Karpas-422 (cell line): ENCODE results near the gene FLT3. TPM values are rescaled to one million over a fixed set of nuclear protein-coding genes. Genes with fewer than 3 reads are reported as not detected.
A peak's percentile ranks its signal among the peaks of the same experiment; 100 is the strongest.

Source experiments
- DNase-seq: peaks from one replicate; pipeline ENCODE4 v3.0.0-alpha.2; 2015
- H2AFZ ChIP-seq: fragments of 200-600 bp; sonication (generic); 2 replicates; pipeline ENCODE4 v1.6.1; 2014; ENCODE audit warnings: antibody characterized with exemption, low read length, mixed read lengths
- H3K27ac ChIP-seq: fragments of 200-600 bp; sonication (generic); 2 replicates; pipeline ENCODE4 v1.5.1; 2014; ENCODE audit warnings: mild to moderate bottlenecking, low read length, moderate library complexity
- H3K27me3 ChIP-seq: fragments of 200-600 bp; sonication (generic); 2 replicates; pipeline ENCODE4 v1.6.1; 2014; ENCODE audit warnings: low read length, mixed read lengths
- H3K36me3 ChIP-seq: fragments of 200-600 bp; sonication (generic); 2 replicates; pipeline ENCODE4 v1.6.1; 2014; ENCODE audit warnings: low read length, mixed read lengths; ENCODE audit not compliant: insufficient read depth
- H3K4me1 ChIP-seq: fragments of 200-600 bp; sonication (generic); 2 replicates; pipeline ENCODE4 v1.6.1; 2014; ENCODE audit warnings: mild to moderate bottlenecking, low read length, mixed read lengths
- H3K4me2 ChIP-seq: fragments of 200-600 bp; sonication (generic); 2 replicates; pipeline ENCODE4 v1.6.1; 2014; ENCODE audit warnings: low read length, low read depth, mild to moderate bottlenecking; ENCODE audit not compliant: poor library complexity, severe bottlenecking
- H3K4me3 ChIP-seq: fragments of 200-600 bp; sonication (generic); 2 replicates; pipeline ENCODE4 v1.5.1; 2014; ENCODE audit warnings: mild to moderate bottlenecking, antibody characterized with exemption, low read length, mixed read lengths
- H3K79me2 ChIP-seq: fragments of 200-600 bp; sonication (generic); 2 replicates; pipeline ENCODE4 v1.6.1; 2014; ENCODE audit warnings: mild to moderate bottlenecking, low read length, mixed read lengths
- H3K9ac ChIP-seq: fragments of 200-600 bp; sonication (generic); 2 replicates; pipeline ENCODE4 v1.6.0; 2014; ENCODE audit warnings: low read length
- H3K9me2 ChIP-seq: fragments of 200-600 bp; sonication (generic), shearing (Covaris generic); replicated peaks from 2 replicates; pipeline ENCODE4 v1.6.0; 2014; ENCODE audit warnings: mild to moderate bottlenecking, low read length, moderate library complexity; ENCODE audit not compliant: insufficient read depth
- H3K9me3 ChIP-seq: fragments of 300-700, 200-600 bp; sonication (generic); 2 replicates; pipeline ENCODE4 v1.6.1; 2014; ENCODE audit warnings: low read length, mixed read lengths
- H4K20me1 ChIP-seq: fragments of 200-600 bp; sonication (generic); 2 replicates; pipeline ENCODE4 v1.6.1; 2014; ENCODE audit warnings: mild to moderate bottlenecking, antibody characterized with exemption, low read length, low read depth; ENCODE audit not compliant: insufficient read depth
- total RNA-seq: library from RNA; depleted of rRNA; stranded (reverse); fragments of >200 nt; shearing (Covaris generic); gene quantifications from 2 replicates; pipeline ENCODE4 v1.2.3, GENCODE V29; 2014; ENCODE audit warnings: low replicate concordance

FLT3 gene
- total RNA-seq, 1 experiment from 2014 or later = not detected

DNA sequence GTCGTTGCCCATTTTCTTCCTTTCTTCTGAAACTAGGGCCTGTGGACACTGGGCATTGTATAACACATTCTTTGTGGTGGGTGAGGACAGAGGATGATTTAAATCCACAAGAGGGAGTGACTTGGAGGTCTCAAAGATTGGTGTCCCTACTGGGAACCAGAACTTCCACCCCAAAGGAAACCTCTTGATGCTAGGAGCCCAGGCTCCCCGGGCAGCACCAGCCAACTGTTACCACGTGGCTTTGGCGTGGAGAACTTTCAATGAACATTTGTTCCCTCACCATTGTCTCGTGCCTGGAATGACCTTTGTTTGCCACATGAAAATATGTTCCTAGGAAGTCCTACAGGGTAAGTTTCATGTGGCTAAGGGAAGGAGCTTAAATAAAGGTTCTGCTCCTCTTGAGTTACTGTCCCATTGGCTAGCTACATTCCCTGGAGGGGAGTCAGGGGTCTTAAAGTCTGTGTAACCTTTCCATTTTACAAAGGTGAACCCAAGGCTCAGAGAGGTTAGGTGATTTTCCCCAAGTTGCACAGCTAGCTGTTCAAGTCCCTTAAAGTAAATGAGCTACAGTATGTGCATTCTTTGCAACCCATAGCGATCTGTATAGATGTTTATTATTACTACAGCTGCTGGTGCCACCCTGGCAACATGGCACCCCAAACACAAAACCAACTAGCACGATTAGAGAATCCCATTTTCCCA lies 126.3 kb downstream of the FLT3 start:
- Histone ChIP-seq H3K4me2 (no peak overlapping the region), H2AFZ (no peak overlapping the region), H3K36me3 (no peaks in the 10 kb centered on the region), H3K4me1 (no peaks in the 10 kb centered on the region), H3K9me3 (no peaks in the 10 kb centered on the region), H3K79me2 (no peaks in the 10 kb centered on the region), H3K27ac (no peak overlapping the region), H3K9ac (no peak overlapping the region), H3K9me2 (no peaks in the 10 kb centered on the region), H3K27me3 (no peaks in the 10 kb centered on the region), H3K4me3 (no peak overlapping the region), H4K20me1 (no peaks in the 10 kb centered on the region)
- DNase-seq = peak; percentile 4

DNA sequence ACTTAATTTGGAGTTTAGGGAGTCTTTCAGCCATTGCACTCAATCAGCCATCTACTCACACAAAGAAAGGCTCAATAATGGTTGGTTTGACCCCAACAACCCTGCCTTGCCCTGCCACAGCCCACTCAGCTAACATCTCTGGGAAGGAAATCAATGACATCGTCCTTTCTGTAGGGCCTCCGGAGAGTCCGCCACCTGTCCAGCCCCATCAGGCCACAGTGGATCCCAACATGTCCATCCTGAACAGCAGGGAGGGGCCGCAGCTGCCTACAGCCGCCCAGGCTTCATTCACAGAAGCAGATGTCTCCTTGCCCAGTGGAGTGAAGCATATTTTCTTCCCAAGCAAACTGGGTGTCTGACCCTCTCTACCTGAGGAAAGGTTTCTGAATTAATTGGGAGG lies 127.1 kb downstream of the FLT3 start:
- no peak overlapping the region for H2AFZ ChIP-seq
- H3K79me2 ChIP-seq = no peaks in the 10 kb centered on the region
- no peak overlapping the region for H3K27ac ChIP-seq
- DNase-seq = peak; percentile 2
- no peak overlapping the region for H3K9ac ChIP-seq
- no peak overlapping the region for H3K4me2 ChIP-seq
- H3K4me1 ChIP-seq = no peaks in the 10 kb centered on the region
- no peaks in the 10 kb centered on the region for H3K36me3 ChIP-seq
- no peaks in the 10 kb centered on the region for H4K20me1 ChIP-seq
- no peaks in the 10 kb centered on the region for H3K27me3 ChIP-seq
- H3K9me3 ChIP-seq = no peaks in the 10 kb centered on the region
- no peaks in the 10 kb centered on the region for H3K9me2 ChIP-seq
- H3K4me3 ChIP-seq = no peak overlapping the region

DNA sequence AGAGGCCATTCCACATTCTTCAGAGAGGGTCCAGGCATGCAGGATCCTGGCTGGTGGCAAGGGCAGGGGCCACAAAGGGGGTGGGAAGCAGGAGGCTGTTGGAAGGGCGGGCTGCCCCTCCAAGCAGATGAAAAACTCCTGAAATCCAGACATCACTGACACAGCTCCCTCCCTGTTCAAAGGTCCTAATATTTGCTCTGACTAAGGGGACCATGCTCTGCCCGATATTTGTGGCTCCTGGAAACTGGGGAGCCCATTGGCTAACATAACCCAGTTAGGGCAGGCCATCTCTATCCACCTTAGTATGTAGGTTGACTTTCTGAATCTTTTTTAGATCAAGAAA lies 127.9 kb downstream of the FLT3 start:
- H4K20me1 ChIP-seq = no peaks in the 10 kb centered on the region
- H3K9me2 ChIP-seq = no peaks in the 10 kb centered on the region
- H3K9me3 ChIP-seq = no peaks in the 10 kb centered on the region
- no peaks in the 10 kb centered on the region for H3K79me2 ChIP-seq
- no peaks in the 10 kb centered on the region for H3K27me3 ChIP-seq
- H3K27ac ChIP-seq = no peak overlapping the region
- no peak for DNase-seq
- H3K9ac ChIP-seq = no peak overlapping the region
- no peak overlapping the region for H3K4me2 ChIP-seq
- H3K4me3 ChIP-seq = no peak overlapping the region
- H2AFZ ChIP-seq = no peak overlapping the region
- H3K36me3 ChIP-seq = no peaks in the 10 kb centered on the region
- no peaks in the 10 kb centered on the region for H3K4me1 ChIP-seq

DNA sequence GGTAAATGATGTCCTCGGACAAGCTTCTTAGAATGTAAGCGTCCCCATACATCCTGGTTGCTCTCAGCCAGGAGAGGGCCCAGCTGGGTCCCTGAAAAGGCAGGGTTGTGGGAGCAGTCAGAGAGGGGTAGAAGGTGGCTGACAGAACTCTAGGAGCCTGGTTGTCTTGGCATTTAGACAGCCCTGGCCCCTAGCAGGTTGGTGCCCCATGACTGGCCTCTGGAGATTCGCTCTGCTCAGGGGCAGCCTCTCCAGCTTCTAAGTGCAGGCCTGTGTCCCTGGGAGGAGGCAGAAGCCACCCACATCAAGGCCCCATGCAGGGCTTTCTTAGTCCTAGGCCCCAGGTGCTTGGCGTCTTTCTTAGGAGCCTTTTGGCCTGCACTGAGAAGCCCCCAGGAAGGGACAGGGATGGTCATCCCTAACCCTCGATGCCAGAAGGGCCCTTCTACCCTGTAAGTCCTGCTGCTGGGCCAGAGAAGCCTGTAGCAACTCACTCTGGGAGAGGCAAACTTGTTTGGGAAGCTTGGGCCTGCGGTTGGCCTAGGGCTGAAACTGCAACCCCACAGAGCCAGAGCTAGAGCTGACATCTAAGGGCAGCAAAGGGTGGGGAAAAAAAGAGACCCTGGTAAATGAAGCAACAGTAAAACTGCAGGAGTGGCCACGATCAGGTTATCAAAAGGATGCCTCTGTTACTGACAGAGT lies 128.4 kb downstream of the FLT3 start:
- no peaks in the 10 kb centered on the region for H3K4me1 ChIP-seq
- DNase-seq = peak; percentile 22

DNA sequence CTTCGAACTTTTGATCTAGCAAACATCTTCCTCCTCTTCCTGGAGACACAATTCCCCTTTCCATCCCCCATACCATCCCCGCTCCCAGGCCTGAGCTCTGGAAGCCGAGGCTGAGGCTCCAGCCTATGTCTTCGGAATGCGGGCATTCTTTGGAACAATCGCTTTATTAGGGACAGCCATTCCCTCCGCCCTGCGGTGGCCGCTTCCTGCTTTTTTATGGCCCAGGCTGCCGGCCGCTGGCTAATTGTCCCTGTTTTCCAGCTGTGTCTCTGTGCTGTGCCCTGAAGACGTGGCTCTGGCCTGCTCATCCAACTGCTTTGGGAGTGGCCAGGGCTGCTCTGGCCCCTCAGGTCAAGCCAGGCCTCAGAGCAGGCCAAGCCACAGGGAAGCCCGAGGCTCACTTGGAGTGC lies 129.1 kb downstream of the FLT3 start:
- H3K79me2 ChIP-seq = no peaks in the 10 kb centered on the region
- H3K9me3 ChIP-seq = no peaks in the 10 kb centered on the region
- H3K4me1 ChIP-seq = no peaks in the 10 kb centered on the region
- H3K27ac ChIP-seq = no peak overlapping the region
- no peak for DNase-seq
- H3K4me3 ChIP-seq = no peak overlapping the region
- no peaks in the 10 kb centered on the region for H4K20me1 ChIP-seq
- no peaks in the 10 kb centered on the region for H3K9me2 ChIP-seq
- H3K9ac ChIP-seq = no peak overlapping the region
- no peak overlapping the region for H3K4me2 ChIP-seq
- H3K27me3 ChIP-seq = no peaks in the 10 kb centered on the region
- no peak overlapping the region for H2AFZ ChIP-seq
- H3K36me3 ChIP-seq = no peaks in the 10 kb centered on the region

More for the DNA sequence above, 128.4 kb downstream of the FLT3 start:
- Histone ChIP-seq H3K4me3 (no peak overlapping the region), H3K79me2 (no peaks in the 10 kb centered on the region), H3K9me3 (no peaks in the 10 kb centered on the region), H4K20me1 (no peaks in the 10 kb centered on the region), H2AFZ (no peak overlapping the region), H3K9ac (no peak overlapping the region), H3K36me3 (no peaks in the 10 kb centered on the region), H3K27me3 (no peaks in the 10 kb centered on the region), H3K27ac (no peak overlapping the region), H3K9me2 (no peaks in the 10 kb centered on the region), H3K4me2 (no peak overlapping the region)

DNA sequence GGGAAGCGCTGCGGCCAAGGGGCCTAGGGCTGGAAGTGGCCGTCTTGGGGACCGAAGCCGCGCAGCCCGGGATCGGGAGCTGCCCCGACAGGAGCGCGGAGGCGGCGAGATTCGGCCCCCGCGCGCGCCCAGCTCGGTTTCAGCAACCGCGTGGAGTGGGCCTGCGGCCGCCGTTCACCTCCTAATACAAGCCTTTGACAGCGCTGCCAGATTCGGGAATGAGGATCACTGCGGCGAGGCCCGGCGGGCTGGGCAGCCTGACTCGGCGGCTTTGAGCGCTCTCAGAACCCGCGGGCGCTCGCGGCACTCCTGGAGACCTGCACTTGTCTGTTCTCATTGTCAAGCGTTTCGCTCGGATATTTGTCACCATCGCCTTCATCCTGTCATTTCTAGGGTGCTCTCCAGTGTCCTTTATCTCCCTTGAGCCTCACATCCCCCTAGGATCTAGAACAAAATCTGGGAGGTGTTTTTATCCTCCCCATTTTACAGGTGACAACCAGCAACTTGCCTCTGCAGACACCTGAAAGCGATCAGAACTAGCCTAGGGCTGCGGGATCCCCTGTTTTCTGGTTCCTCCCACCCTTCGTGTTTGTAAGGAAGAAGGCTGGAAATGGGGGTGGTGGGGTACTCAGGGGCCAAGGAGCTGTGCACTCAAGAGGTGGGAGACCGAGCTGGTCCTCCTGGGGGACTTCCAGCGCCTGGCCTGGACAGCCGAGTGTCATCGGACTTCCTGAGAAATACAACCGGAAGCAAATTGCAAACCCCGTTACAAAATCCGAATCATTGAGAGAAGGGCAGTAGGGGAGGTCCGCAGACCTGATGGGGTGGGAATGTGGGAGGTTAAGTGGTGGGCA lies 129.8 kb downstream of the FLT3 start:
- H3K27ac ChIP-seq = no peak overlapping the region
- H3K36me3 ChIP-seq = no peaks in the 10 kb centered on the region
- DNase-seq = no peak
- H3K27me3 ChIP-seq = no peaks in the 10 kb centered on the region
- no peak overlapping the region for H2AFZ ChIP-seq
- H3K9me2 ChIP-seq = no peaks in the 10 kb centered on the region
- no peaks in the 10 kb centered on the region for H3K4me1 ChIP-seq
- no peak overlapping the region for H3K4me3 ChIP-seq
- H4K20me1 ChIP-seq = no peaks in the 10 kb centered on the region
- no peak overlapping the region for H3K9ac ChIP-seq
- H3K9me3 ChIP-seq = no peaks in the 10 kb centered on the region
- H3K4me2 ChIP-seq = no peak overlapping the region
- H3K79me2 ChIP-seq = no peaks in the 10 kb centered on the region

DNA sequence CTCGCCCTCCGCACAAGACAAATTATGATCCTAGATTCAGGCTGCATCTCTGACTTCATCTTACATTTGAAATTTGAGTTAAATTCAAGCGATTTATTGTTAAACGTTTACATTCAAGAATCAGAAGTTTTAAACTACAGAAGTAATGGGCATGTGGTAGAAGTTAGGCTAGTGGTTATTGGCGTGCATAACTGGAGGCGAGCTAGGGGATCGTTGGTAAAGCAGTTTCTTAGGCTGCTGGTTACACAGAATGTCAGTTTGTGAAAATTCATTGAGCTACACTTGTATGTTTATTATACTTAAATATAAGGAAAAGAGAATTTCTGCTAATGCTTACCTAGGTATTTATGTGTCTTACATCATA lies 130.5 kb downstream of the FLT3 start:
- no peaks in the 10 kb centered on the region for H3K79me2 ChIP-seq
- no peak overlapping the region for H3K4me2 ChIP-seq
- H2AFZ ChIP-seq = no peak overlapping the region
- no peak overlapping the region for H3K9ac ChIP-seq
- H3K9me2 ChIP-seq = no peaks in the 10 kb centered on the region
- H3K4me3 ChIP-seq = no peak overlapping the region
- no peaks in the 10 kb centered on the region for H4K20me1 ChIP-seq
- H3K27ac ChIP-seq = no peak overlapping the region
- no peaks in the 10 kb centered on the region for H3K36me3 ChIP-seq
- H3K27me3 ChIP-seq = no peaks in the 10 kb centered on the region
- no peaks in the 10 kb centered on the region for H3K9me3 ChIP-seq
- no peak for DNase-seq
- H3K4me1 ChIP-seq = no peaks in the 10 kb centered on the region

DNA sequence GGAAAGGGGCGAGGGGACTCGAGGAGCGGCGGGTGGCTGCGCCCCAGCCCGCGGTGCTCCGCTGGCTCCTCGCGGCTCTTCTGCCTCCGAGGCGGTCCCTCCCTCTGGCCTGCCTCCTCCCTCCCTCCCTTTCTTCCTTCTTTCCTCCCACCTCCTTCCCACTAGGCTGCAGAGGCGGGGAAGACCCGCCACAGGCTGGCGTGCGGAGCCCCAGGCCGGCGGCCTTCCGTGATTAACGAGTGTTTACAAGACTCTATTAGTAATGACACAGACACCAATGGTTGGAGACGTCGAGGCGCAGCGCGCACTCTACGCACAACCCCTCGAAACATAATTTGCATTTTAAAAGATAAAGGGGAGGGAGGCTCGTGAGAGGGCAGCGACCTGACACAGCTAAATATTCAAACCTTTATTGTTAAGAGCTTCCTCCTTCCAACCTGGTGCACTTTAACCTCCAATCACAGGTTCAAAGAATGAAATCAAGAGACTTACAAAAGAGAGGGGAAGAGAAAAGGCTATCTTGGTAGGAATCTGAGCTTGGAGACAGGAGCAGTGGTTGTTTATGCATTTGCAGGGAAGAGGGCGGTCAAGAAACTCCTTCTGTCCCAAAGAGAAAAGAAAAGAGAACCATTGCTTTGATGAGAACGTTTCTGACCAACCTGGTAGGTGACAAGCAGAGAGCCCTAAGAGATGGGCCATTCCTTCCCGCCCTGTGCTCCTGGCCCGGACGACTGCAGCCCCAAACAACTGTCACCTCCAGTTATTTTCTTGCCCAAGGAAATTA lies 131.1 kb downstream of the FLT3 start, which contains the start of gene CDX2:
Gene CDX2, minus strand, starts transcription at position 234 of the 784 bp plus-strand sequence. CDS start 309 bp downstream, outside the sequence.
- no peak within 1 kb of the TSS for H2AFZ ChIP-seq
- no peaks in the 10 kb centered on the region for H3K36me3 ChIP-seq
- H3K4me2 ChIP-seq = no peak within 1 kb of the TSS
- no peaks in the 10 kb centered on the region for H3K79me2 ChIP-seq
- DNase-seq = no peak
- no peaks in the 10 kb centered on the region for H3K27me3 ChIP-seq
- no peaks in the 10 kb centered on the region for H3K9me2 ChIP-seq
- H3K4me1 ChIP-seq = no peaks in the 10 kb centered on the region
- no peak within 1 kb of the TSS for H3K9ac ChIP-seq
- no peaks in the 10 kb centered on the region for H4K20me1 ChIP-seq
- no peak within 1 kb of the TSS for H3K4me3 ChIP-seq
- H3K27ac ChIP-seq = no peak within 1 kb of the TSS
- H3K9me3 ChIP-seq = no peaks in the 10 kb centered on the region
